Forelimb muscle (tissue), 1 donor: Measurements from ENCODE around the gene PCNX2. TPM values are rescaled to one million over a fixed set of nuclear protein-coding genes. Genes with fewer than 3 reads are reported as not detected.
"Not testable (repeated sequence)": the region's sequence is repeated elsewhere in the genome, so short reads cannot be mapped to it uniquely, and the experiment has no call there.

Experiments used
- DNase-seq: peaks from one replicate; pipeline ENCODE4 v3.0.0-alpha.2; 2013; ENCODE audit warnings: low read depth
- polyA plus RNA-seq: library from polyadenylated mRNA; unstranded; fragments of 120-200 nt; gene quantifications from one replicate; pipeline ENCODE4 v1.2.1, GENCODE V29; 2013; ENCODE audit not compliant: insufficient read length

Gene PCNX2
- polyA plus RNA-seq, 1 donor: 2.5 TPM

DNA sequence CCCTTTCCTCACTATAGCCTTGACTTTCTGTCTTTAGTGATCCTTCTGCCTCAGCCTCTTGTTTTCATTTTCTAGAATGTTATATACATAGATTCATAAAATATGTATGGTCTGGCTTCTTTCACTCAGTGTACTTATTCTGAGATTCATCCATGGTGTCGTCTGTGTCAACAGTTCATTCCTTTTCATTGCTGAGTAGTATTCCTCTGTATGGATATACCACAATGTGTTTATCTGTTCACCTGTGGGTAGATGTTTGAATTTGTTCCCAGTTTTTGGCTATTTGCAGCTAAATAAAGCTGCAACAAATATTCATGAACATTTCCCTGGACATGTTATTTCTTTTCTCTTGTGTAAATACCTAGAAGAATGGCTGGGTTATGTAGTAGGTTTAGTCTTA lies 131.8 kb downstream of the PCNX2 start:
- no peak for DNase-seq

DNA sequence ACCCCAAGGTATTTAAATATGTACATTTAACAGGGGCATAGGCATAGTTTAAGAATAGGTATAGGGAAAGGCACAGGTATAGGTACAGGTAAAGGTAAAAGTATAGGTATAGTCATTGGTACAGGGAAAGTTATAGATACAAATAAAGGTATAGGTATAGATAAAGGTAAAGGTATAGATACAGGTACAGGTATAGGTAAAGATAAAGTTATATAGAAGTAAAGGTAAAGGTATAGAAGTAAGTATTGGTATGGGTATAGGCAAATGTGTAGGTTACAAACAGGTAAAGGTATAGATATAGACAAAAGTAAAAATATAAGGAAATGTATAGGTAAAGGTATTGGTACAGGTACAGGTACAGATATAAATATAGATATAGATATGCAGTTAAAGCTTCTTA lies 137.2 kb downstream of the PCNX2 start:
- DNase-seq: no peak

DNA sequence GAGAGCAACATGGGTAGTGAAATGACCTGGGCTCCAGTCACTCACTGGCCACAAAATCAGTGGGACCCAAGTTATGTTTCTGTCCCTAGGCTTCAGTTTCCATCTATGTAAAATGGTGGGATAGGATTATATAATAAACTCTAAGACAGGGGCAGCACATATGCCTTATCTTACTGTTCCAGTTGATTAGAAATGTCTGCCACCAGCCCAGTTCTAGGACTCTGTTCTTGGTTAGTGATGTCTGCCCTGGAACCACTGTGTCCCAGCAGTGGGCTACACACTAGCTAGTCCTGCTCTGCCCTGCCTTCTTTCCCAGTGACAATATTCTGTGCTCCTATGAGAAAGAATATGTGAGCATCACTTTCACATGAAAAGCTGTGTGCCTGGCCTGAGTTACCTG lies 138.3 kb downstream of the PCNX2 start:
- DNase-seq: no peak

- DNase-seq: peak; percentile 17
These were observed 143.7 kb downstream of the PCNX2 start for GRCh38 chr1:233151861-233152260.

GRCh38 chr1:233144434-233144833 lies 151.1 kb downstream of the PCNX2 start:
- no peak for DNase-seq

- DNase-seq: no peak
These were observed 152.3 kb downstream of the PCNX2 start for GRCh38 chr1:233143241-233143640.

DNA sequence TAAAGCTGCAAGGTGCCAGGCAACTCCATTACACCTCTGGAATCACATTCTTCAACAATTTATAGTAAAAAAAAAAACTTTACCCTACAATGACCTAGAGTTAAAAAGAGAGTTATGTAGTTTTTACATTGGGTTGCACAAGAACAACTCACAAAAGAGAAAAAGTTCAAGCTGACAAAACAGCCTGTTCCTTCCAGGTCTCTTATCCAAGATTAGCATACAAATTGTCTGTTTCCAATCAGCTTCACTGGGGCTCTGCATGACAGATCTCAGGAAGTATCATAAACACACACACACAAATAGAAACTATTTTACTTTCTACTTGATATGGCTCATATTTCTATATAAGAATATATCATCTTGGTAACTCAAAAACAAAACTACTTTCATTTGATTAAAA lies 154.6 kb downstream of the PCNX2 start:
- DNase-seq: no peak

DNA sequence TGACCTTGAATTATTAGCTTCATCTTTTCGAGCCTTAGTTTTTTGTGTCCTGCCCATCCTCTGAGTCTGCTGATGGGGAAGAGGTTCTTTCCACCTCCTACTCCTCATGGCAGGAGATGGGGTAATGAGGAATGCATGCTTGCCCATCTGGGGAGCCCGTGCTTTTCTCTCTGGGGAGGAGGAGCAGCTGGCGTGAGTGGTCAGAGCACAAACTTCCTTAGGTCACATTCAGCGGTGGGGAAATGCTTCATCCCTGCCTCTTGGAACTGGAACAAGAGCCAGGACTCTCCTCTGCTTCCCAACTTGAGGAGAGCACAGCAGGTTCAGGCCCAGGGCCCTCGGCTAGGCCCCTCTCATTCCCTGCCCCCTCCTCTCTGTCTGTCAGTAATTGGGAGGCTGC lies 155.0 kb downstream of the PCNX2 start:
- DNase-seq: no peak

DNA sequence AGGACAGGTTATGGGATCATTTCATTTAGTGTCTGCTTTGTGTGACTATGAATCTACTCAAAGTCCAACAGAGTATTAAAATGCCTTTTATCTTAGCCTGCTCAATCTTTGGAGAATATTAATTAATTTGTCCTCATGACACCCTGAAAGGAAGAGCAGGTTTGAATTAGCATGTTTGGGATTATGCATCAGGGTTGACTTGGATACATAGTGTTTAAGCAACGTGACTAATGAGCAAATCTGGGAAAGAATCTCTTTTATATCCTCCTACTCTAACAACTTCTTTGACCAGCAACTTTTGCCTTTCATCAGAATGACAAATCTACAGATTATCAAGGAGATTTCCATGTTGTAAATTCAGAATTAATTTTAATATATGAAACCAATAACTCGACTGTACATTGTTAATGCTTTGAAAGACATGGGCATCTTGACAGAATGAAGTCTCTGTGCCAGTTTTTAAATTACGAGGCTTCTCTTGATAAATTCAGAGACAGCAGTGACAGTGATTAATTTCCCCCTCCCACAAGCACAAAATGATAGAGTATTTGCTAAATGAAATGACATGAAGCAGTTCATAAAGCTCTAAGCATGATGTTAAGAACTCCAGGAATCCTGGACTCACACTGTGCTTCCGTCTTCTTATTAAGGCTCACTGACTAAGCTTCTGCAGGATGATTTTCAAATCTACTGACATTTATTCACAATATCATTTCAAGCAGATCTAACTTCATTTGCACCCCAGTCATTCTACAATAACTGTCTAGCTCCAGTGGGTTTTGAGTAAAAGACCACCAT lies 156.5 kb downstream of the PCNX2 start:
- DNase-seq: no peak

DNA sequence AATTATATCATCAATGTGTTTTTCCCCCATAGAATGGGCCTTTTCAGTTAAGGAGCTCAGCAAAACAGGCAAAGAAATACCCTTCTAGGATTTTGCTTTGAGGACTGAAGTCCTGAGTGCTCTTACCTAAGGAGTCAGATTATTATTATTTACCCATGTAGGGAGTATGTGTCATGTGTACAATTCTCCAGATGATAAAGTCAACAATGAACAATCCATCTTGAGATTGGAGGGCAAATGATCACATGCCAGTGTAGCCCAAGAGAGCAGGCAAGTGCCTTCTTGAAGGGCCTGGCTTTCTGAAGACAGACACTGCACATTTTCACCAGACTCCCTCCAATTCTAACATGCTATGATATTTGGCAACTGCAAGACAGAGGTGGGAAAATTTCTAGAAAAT lies 159.7 kb downstream of the PCNX2 start:
- DNase-seq: no peak

DNA sequence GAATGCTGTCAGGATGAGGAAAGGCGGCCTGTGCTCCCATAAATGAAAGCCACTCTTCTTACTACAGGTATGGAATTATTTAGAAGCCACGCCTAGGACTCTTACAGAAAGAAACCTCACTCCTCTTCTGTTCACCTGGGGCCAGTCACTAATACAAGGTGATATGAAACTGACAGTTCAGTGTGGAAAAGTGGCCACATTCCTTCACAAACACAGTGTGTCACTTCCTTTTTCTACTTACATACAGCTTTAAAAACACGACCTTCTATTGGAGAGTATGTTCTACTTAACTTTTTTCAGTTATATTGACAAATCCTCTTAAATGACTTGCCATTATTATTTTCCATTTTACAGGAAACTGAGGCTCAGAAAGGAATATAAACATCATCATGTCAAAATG lies 163.1 kb downstream of the PCNX2 start:
- DNase-seq: no peak

DNA sequence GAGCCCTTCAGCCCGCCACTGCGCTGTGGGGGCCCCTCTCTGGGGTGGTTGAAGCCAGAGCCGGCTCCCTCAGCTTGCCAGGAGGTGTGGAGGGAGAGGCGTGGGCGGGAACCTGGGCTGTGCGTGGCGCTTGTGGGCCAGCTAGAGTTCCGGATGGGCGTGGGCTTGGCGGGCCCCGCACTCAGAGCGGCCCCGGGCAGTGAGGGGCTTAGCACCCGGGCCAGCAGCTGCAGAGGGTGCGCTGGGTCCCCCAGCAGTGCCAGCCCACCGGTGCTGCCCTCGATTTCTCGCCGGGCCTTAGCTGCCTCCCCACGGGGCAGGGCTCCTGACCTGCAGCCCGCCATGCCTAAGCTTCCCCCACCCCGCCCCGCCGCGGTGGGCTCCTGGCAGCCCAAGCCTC lies 166.5 kb downstream of the PCNX2 start:
- not testable (repeated sequence) for DNase-seq

DNA sequence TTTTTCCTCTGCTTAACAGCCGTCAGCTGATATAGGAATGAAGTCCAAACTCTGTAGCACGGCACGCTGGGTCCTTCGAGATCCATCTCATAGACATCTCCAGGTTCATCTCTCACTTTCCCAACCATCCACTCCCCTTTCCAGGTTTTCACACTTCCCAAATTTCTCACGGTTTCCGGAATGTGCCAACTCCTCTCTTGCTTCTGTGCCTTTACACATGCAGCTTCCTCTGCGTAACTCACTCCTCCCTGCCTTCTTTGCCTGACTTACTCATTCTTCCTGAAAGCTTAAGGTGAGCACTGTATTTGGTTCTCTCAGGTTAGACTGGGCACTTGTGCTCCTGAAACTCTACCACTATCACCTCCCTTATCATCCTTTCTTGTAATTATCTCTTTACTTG lies 168.4 kb downstream of the PCNX2 start:
- no peak for DNase-seq

- DNase-seq: no peak
These were observed 172.7 kb downstream of the PCNX2 start for GRCh38 chr1:233122779-233123178.

GRCh38 chr1:233121947-233122559 lies 173.5 kb downstream of the PCNX2 start:
- DNase-seq: no peak

- no peak for DNase-seq
These were observed 180.7 kb downstream of the PCNX2 start for GRCh38 chr1:233114860-233115259.

- DNase-seq: no peak
These were observed 181.4 kb downstream of the PCNX2 start for GRCh38 chr1:233114159-233114558.

GRCh38 chr1:233113009-233113879 lies 182.3 kb downstream of the PCNX2 start:
- peak; percentile 92 for DNase-seq

GRCh38 chr1:233112186-233113008 lies 183.1 kb downstream of the PCNX2 start:
- DNase-seq: no peak

DNA sequence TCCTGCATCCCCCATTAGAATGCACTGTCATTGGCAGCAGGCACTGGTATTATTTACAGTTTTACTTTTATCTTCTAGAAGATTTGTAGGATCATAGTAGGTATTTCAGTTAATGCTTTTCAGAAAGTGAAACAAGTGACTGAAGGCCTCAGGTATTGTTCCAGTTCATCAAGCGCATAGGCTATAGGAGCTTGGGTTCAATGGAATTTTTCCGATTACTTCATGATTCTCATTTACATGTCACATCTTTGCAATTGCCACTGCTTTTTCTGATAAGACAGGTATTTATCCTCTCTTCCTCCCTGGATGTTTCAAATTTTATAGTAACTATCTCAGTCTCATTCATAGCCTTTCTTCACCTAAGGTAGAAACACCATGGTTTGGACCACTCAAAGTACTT lies 183.8 kb downstream of the PCNX2 start:
- DNase-seq: no peak

- DNase-seq: no peak
These were observed 186.4 kb downstream of the PCNX2 start for GRCh38 chr1:233109096-233109495.

DNA sequence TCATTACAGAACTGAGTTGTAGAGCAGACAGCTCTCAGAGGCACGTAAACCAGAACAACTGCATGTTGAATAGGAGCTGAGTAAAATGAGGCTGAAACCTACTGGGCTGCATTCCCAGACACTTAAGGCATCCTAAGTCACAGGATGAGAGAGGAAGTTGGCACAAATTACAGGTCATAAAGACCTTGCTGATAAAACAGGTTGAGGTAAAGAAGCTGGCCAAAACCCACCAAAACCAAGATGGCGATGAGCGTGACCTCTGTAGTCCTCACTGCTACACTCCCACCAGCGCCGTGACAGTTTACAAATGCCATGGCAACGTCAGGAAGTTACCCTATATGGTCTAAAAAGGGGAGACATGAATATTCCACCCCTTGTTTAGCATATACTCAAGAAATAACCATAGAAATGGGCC lies 187.8 kb downstream of the PCNX2 start:
- DNase-seq: not testable (repeated sequence)
